GM23338 (cell line): Measurements from ENCODE around the gene PSIP1.

Source experiments
- EZH2 ChIP-seq: fragments of 200-600 bp; sonication (generic); IDR thresholded peaks from one replicate; pipeline ENCODE4 v1.8.0; 2017; ENCODE audit warnings: antibody characterized with exemption, mild to moderate bottlenecking, low read depth; ENCODE audit not compliant: unreplicated experiment
- EZH2phosphoT487 ChIP-seq: fragments of 200-600 bp; sonication (generic); IDR thresholded peaks from one replicate; pipeline ENCODE4 v1.8.1; 2018; ENCODE audit warnings: antibody characterized with exemption; ENCODE audit not compliant: unreplicated experiment
- NANOG ChIP-seq: IDR thresholded peaks from 2 replicates; pipeline ENCODE4 v1.6.1; 2016; ENCODE audit warnings: antibody characterized with exemption, borderline replicate concordance
- POLR2AphosphoS5 ChIP-seq: IDR thresholded peaks from 2 replicates; pipeline ENCODE4 v1.6.1; 2016; ENCODE audit warnings: antibody characterized with exemption, low read depth
- STAT1 ChIP-seq: IDR thresholded peaks from one replicate; pipeline ENCODE4 v1.6.1; 2016; ENCODE audit warnings: antibody characterized with exemption; ENCODE audit not compliant: unreplicated experiment
- TF ChIP-seq, protein P1 (sequence below), 2 experiments: fragments of 200-600 bp in 1 of 2; sonication (generic) in 1 of 2; conservative IDR thresholded peaks; 2 replicates each; pipeline versions ENCODE4 v1.5.1 to v1.6.1; 2016 to 2017; ENCODE audit warnings: antibody characterized with exemption in 2 of 2, low read depth in 2 of 2, mild to moderate bottlenecking in 2 of 2, moderate library complexity in 1 of 2

GRCh38 chr9:15501179-15501578, 9.6 kb downstream of the PSIP1 start:
- TF ChIP-seq, protein P1, sequence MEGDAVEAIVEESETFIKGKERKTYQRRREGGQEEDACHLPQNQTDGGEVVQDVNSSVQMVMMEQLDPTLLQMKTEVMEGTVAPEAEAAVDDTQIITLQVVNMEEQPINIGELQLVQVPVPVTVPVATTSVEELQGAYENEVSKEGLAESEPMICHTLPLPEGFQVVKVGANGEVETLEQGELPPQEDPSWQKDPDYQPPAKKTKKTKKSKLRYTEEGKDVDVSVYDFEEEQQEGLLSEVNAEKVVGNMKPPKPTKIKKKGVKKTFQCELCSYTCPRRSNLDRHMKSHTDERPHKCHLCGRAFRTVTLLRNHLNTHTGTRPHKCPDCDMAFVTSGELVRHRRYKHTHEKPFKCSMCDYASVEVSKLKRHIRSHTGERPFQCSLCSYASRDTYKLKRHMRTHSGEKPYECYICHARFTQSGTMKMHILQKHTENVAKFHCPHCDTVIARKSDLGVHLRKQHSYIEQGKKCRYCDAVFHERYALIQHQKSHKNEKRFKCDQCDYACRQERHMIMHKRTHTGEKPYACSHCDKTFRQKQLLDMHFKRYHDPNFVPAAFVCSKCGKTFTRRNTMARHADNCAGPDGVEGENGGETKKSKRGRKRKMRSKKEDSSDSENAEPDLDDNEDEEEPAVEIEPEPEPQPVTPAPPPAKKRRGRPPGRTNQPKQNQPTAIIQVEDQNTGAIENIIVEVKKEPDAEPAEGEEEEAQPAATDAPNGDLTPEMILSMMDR (conservative IDR thresholded peaks at IDR 0.05; ENCODE audit: low read depth in 2 of 2) = no peak
- TF ChIP-seq POLR2AphosphoS5 (no peak), NANOG (no peak), EZH2phosphoT487 (no peak), EZH2 (no peak), STAT1 (no peak)
